WERI-Rb-1 (cell line): ENCODE measurements around the gene ABR.
"Not testable (repeated sequence)": the region's sequence is repeated elsewhere in the genome, so short reads cannot be mapped to it uniquely, and the experiment has no call there.

Source experiments
- DNase-seq: peaks from one replicate; pipeline ENCODE4 v3.0.0-alpha.2; 2020
- H3K27ac ChIP-seq: fragments of 250-450 bp; sonication (Bioruptor Pico); 2 replicates; pipeline ENCODE4 v1.5.1; 2020; ENCODE audit warnings: mild to moderate bottlenecking, moderate library complexity
- H3K27me3 ChIP-seq: fragments of 250-450 bp; sonication (Bioruptor Pico); 2 replicates; pipeline ENCODE4 v1.5.1; 2021; ENCODE audit warnings: mild to moderate bottlenecking, low read depth, moderate library complexity; ENCODE audit not compliant: insufficient read depth, severe bottlenecking
- H3K36me3 ChIP-seq: fragments of 250-450 bp; sonication (Bioruptor Pico); 2 replicates; pipeline ENCODE4 v1.5.1; 2020; ENCODE audit warnings: mild to moderate bottlenecking, moderate library complexity
- H3K4me3 ChIP-seq: 2 replicates; pipeline ENCODE4 v1.5.1; 2011; ENCODE audit warnings: low read depth, mild to moderate bottlenecking, control low read depth, low read length
- H3K9me3 ChIP-seq: fragments of 250-450 bp; sonication (Bioruptor Pico); 2 replicates; pipeline ENCODE4 v1.5.1; 2021; ENCODE audit warnings: mild to moderate bottlenecking, moderate library complexity; ENCODE audit not compliant: severe bottlenecking
- CTCF ChIP-seq: IDR thresholded peaks from 2 replicates; pipeline ENCODE4 v1.5.1; 2011; ENCODE audit warnings: low read depth, mild to moderate bottlenecking, control low read depth, inconsistent platforms, low read length

ABR gene

GRCh38 chr17:1054656-1055055 lies 125.1 kb downstream of the ABR start:
- Histone ChIP-seq H3K9me3 (no peaks in the 10 kb centered on the region), H3K36me3 (peaks cover 35% of the 10 kb centered on the region), H3K27ac (no peak overlapping the region), H3K4me3 (no peak overlapping the region), H3K27me3 (no peaks in the 10 kb centered on the region)
- DNase-seq: no peak
- no peak for TF ChIP-seq CTCF

GRCh38 chr17:1053661-1054360 lies 126.0 kb downstream of the ABR start:
- no peaks in the 10 kb centered on the region for H3K27me3 ChIP-seq
- no peaks in the 10 kb centered on the region for H3K9me3 ChIP-seq
- no peak overlapping the region for H3K4me3 ChIP-seq
- DNase-seq: no peak
- peaks cover 41% of the 10 kb centered on the region for H3K36me3 ChIP-seq
- no peak for TF ChIP-seq CTCF
- H3K27ac ChIP-seq: peak overlapping the region; percentile 31

GRCh38 chr17:1050996-1051925 lies 128.5 kb downstream of the ABR start:
- peak overlapping the region; percentile 44 for H3K27ac ChIP-seq
- no peak for TF ChIP-seq CTCF
- DNase-seq: no peak

GRCh38 chr17:1050246-1050995 lies 129.4 kb downstream of the ABR start:
- H3K9me3 ChIP-seq: no peaks in the 10 kb centered on the region
- no peak for TF ChIP-seq CTCF
- H3K4me3 ChIP-seq: no peak overlapping the region
- peak overlapping the region; percentile 44 for H3K27ac ChIP-seq
- H3K27me3 ChIP-seq: no peaks in the 10 kb centered on the region
- peak; percentile 45 for DNase-seq
- H3K36me3 ChIP-seq: peaks cover 42% of the 10 kb centered on the region

More at GRCh38 chr17:1050996-1051925, 128.5 kb downstream of the ABR start:
- no peaks in the 10 kb centered on the region for H3K9me3 ChIP-seq
- H3K27me3 ChIP-seq: no peaks in the 10 kb centered on the region
- no peak overlapping the region for H3K4me3 ChIP-seq
- peaks cover 45% of the 10 kb centered on the region for H3K36me3 ChIP-seq

- H3K9me3 ChIP-seq: no peaks in the 10 kb centered on the region
- DNase-seq: no peak
- no peaks in the 10 kb centered on the region for H3K27me3 ChIP-seq
- no peak for TF ChIP-seq CTCF
- H3K36me3 ChIP-seq: peaks cover 38% of the 10 kb centered on the region
- peak overlapping the region; percentile 33; the same call in 1 of the 2 replicates for H3K27ac ChIP-seq
- no peak overlapping the region for H3K4me3 ChIP-seq
These were observed 130.1 kb downstream of the ABR start for GRCh38 chr17:1049446-1050225.

GRCh38 chr17:1048516-1049115 lies 131.2 kb downstream of the ABR start:
- not testable (repeated sequence) for DNase-seq, H3K9me3 ChIP-seq, H3K27ac ChIP-seq, H3K27me3 ChIP-seq, H3K4me3 ChIP-seq
- H3K36me3 ChIP-seq: peaks cover 33% of the 10 kb centered on the region
